Measurements from ENCODE around the gene COL5A1. TPM values are rescaled to one million over a fixed set of nuclear protein-coding genes. Genes with fewer than 3 reads are reported as not detected.

The COL5A1 gene
- total and polyA plus RNA-seq, 2 donors from 2014 or later, result 2.4 to 23.8 TPM

- intact Hi-C loops (cut with DNase I), result no loop called here
- Histone ChIP-seq H3K27me3 (ENCODE audit: control insufficient read depth, insufficient read depth, low read length) (no peaks in the 10 kb centered on the region), H3K9me3 (ENCODE audit: control insufficient read depth in 2 of 3, insufficient read depth in 1 of 3, low read length in 3 of 3) (no peaks in the 10 kb centered on the region), H3K9ac (ENCODE audit: low read length in 3 of 3) (no peak overlapping the region), H3K4me1 (ENCODE audit: control insufficient read depth in 2 of 3, insufficient read depth in 2 of 3, low read depth in 1 of 3, low read length in 3 of 3) (peaks cover 0 to 3% (median 0%) of the 10 kb centered on the region in 3 donors), H3K4me3 (ENCODE audit: low read length in 3 of 3) (no peak overlapping the region), H3K27ac (ENCODE audit: low read depth in 2 of 2, low read length in 2 of 2) (no peak overlapping the region), H3K36me3 (ENCODE audit: control insufficient read depth in 2 of 3, insufficient read depth in 3 of 3, low read length in 3 of 3) (no peaks in the 10 kb centered on the region)
- FAIRE-seq (no peak), DNase-seq (peak in 2 of 5 donors; percentile 22 to 42)
- no peak for TF ChIP-seq CTCF (IDR thresholded peaks at IDR 0.05; ENCODE audit: borderline replicate concordance, extremely low read depth, insufficient read depth)
Observed at GRCh38 chr9:134663084-134663483, 21.5 kb downstream of the COL5A1 start.

- Histone ChIP-seq H3K4me1 (ENCODE audit: control insufficient read depth in 2 of 3, insufficient read depth in 2 of 3, low read depth in 1 of 3, low read length in 3 of 3) (peaks cover 0 to 3% (median 0%) of the 10 kb centered on the region in 3 donors), H3K9me3 (ENCODE audit: control insufficient read depth in 2 of 3, insufficient read depth in 1 of 3, low read length in 3 of 3) (no peaks in the 10 kb centered on the region), H3K27ac (ENCODE audit: low read depth in 2 of 2, low read length in 2 of 2) (no peak overlapping the region), H3K4me3 (ENCODE audit: low read length in 3 of 3) (no peak overlapping the region), H3K27me3 (ENCODE audit: control insufficient read depth, insufficient read depth, low read length) (no peaks in the 10 kb centered on the region), H3K36me3 (ENCODE audit: control insufficient read depth in 2 of 3, insufficient read depth in 3 of 3, low read length in 3 of 3) (no peaks in the 10 kb centered on the region), H3K9ac (ENCODE audit: low read length in 3 of 3) (no peak overlapping the region)
- intact Hi-C loops (cut with DNase I), result no loop called here
- TF ChIP-seq CTCF (IDR thresholded peaks at IDR 0.05; ENCODE audit: borderline replicate concordance, extremely low read depth, insufficient read depth), result no peak
- DNase-seq (peak in 1 of 5 donors; percentile 47), FAIRE-seq (no peak)
Observed at GRCh38 chr9:134663753-134664415, 22.3 kb downstream of the COL5A1 start.

GRCh38 chr9:134664446-134664845 is 22.8 kb downstream of the COL5A1 start:
- H3K9ac ChIP-seq (ENCODE audit: low read length in 3 of 3), result no peak overlapping the region
- H3K36me3 ChIP-seq (ENCODE audit: control insufficient read depth in 2 of 3, insufficient read depth in 3 of 3, low read length in 3 of 3), result no peaks in the 10 kb centered on the region
- no peaks in the 10 kb centered on the region for H3K9me3 ChIP-seq (ENCODE audit: control insufficient read depth in 2 of 3, insufficient read depth in 1 of 3, low read length in 3 of 3)
- no peak for FAIRE-seq
- intact Hi-C loops (cut with DNase I), result no loop called here
- DNase-seq, result peak in 1 of 5 donors; percentile 15
- peaks cover 0 to 3% (median 0%) of the 10 kb centered on the region in 3 donors for H3K4me1 ChIP-seq (ENCODE audit: control insufficient read depth in 2 of 3, insufficient read depth in 2 of 3, low read depth in 1 of 3, low read length in 3 of 3)
- H3K27me3 ChIP-seq (ENCODE audit: control insufficient read depth, insufficient read depth, low read length), result no peaks in the 10 kb centered on the region
- H3K27ac ChIP-seq (ENCODE audit: low read depth in 2 of 2, low read length in 2 of 2), result no peak overlapping the region
- no peak overlapping the region for H3K4me3 ChIP-seq (ENCODE audit: low read length in 3 of 3)
- no peak for TF ChIP-seq CTCF (IDR thresholded peaks at IDR 0.05; ENCODE audit: borderline replicate concordance, extremely low read depth, insufficient read depth)
